K562 (cell line): ENCODE measurements around the gene PBXIP1.

Experiments used
- CC2D1A ChIP-seq: fragments of 450-650 bp; IDR thresholded peaks from 2 replicates; pipeline ENCODE4 v1.6.1; 2017; ENCODE audit warnings: mild to moderate bottlenecking
- GABPB1 ChIP-seq: sonication (generic); formaldehyde crosslinking; IDR thresholded peaks from 2 replicates; pipeline ENCODE4 v1.8.0; 2022; ENCODE audit warnings: mild to moderate bottlenecking, missing genetic modification reagents
- NFE2 ChIP-seq: IDR thresholded peaks from 2 replicates; pipeline ENCODE4 v1.6.1; 2014; ENCODE audit warnings: antibody characterized with exemption, low read depth
- NFIC ChIP-seq: fragments of 450-650 bp; IDR thresholded peaks from 2 replicates; pipeline ENCODE4 v1.6.1; 2017; ENCODE audit warnings: mild to moderate bottlenecking, inconsistent platforms
- NR2C1 ChIP-seq, 2 experiments: fragments of 450-650 bp; IDR thresholded peaks; 2 replicates each; pipeline ENCODE4 v1.6.1; 2017; ENCODE audit warnings: mild to moderate bottlenecking in 2 of 2, antibody characterized with exemption in 1 of 2, inconsistent platforms in 1 of 2, missing compliant biosample characterization in 1 of 2, missing genetic modification characterization in 1 of 2
- NR3C1 ChIP-seq: sonication (generic); formaldehyde crosslinking; IDR thresholded peaks from 2 replicates; pipeline ENCODE4 v1.8.1; 2022; ENCODE audit warnings: missing genetic modification reagents
- POLR2A ChIP-seq: fragments of 450-650 bp; conservative IDR thresholded peaks from 2 replicates; pipeline ENCODE4 v1.6.1; 2016
- SMARCA4 ChIP-seq: fragments of 450-650 bp; IDR thresholded peaks from 2 replicates; pipeline ENCODE4 v1.6.1; 2016
- SPI1 ChIP-seq: IDR thresholded peaks from 2 replicates; pipeline ENCODE4 v1.6.1; 2011; ENCODE audit warnings: low read depth, low read length, control low read depth, borderline replicate concordance
- ZNF232 ChIP-seq: sonication (generic); formaldehyde crosslinking; IDR thresholded peaks from 2 replicates; pipeline ENCODE4 v1.8.0; 2022; ENCODE audit warnings: mild to moderate bottlenecking, missing genetic modification reagents
- ZNF57 ChIP-seq: fragments of 450-650 bp; formaldehyde crosslinking; IDR thresholded peaks from 2 replicates; pipeline ENCODE4 v1.4.0; 2020; ENCODE audit warnings: mild to moderate bottlenecking, moderate library complexity
- ZSCAN29 ChIP-seq: fragments of 450-650 bp; IDR thresholded peaks from 2 replicates; pipeline ENCODE4 v1.6.1; 2017
- TF ChIP-seq, protein P1 (sequence below), 2 experiments: fragments of 450-650 bp; formaldehyde crosslinking in 1 of 2; IDR thresholded peaks; 2 replicates each; pipeline versions ENCODE4 v1.4.0 to v1.6.1; 2014 to 2020; ENCODE audit warnings: mild to moderate bottlenecking in 2 of 2, borderline replicate concordance in 1 of 2, low read depth in 1 of 2
- TF ChIP-seq, protein P2 (sequence below), 3 experiments: IDR thresholded peaks in 2 of 3; conservative IDR thresholded peaks in 1 of 3; 2 replicates each; pipeline ENCODE4 v1.5.1; 2011 to 2012; ENCODE audit warnings: low read length in 3 of 3, mild to moderate bottlenecking in 3 of 3, control low read depth in 2 of 3, improper control_type of control experiment in 1 of 3, inconsistent platforms in 1 of 3, low read depth in 1 of 3, mixed read lengths in 1 of 3, moderate library complexity in 1 of 3; ENCODE audit not compliant: insufficient read depth in 2 of 3

DNA sequence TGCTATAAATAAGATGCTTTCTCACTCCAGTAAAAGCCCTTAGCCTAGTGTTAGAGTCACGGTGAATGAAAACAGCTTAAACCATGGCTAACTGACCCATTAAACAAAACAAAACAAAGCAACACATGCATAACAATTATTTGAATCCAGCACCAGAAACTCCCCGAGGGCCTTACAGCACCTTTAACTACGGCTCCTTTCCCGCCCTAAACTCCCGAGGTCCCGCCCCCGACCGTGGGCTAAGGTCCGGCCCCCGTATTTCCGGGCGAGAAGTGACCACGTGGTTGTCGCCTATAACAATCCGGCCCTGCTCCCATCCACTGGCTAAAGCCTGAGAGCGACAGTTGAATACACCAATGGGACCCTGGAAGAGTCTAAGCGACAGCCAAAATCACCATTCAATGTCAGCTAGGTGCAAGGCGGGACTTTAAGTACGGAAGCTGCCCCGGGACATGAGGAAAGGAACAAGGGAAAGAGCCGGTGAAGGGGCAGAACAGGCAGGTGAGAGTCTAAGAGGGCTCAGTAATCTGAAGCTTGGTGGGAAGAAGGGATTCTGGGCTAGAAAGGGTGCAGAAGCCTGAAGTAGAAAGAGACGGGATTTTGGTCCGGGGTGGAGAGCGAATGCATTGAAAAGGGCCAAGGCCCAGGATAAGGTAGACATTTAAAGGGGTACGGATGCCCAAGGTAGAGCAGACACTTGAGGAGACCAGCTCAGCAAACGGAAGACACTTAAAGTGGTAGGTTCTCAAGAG lies 27.2 kb upstream of the PBXIP1 start, which contains the start of gene FLAD1:
- TF ChIP-seq POLR2A (peak; percentile 95), NFIC (no peak), SPI1 (0 out of 2 replicates have a peak, but pooled peaks have one; percentile 48), CC2D1A (peak; percentile 12; the same call in 1 of the 2 replicates), ZSCAN29 (no peak; the same call in 1 of the 2 replicates), ZNF57 (0 out of 2 replicates have a peak, but pooled peaks have one; percentile 48), NR3C1 (no peak), GABPB1 (peak; percentile 95), SMARCA4 (no peak; the same call in 1 of the 2 replicates), NR2C1 (IDR thresholded peaks at IDR 0.05) (peak; percentile 42; the same call in 1 of the 2 replicates), NR2C1 (tag; IDR thresholded peaks at IDR 0.05) (no peak), ZNF232 (CRISPR knock-in tag) (no peak), NFE2 (no peak)
- TF ChIP-seq, protein P1, sequence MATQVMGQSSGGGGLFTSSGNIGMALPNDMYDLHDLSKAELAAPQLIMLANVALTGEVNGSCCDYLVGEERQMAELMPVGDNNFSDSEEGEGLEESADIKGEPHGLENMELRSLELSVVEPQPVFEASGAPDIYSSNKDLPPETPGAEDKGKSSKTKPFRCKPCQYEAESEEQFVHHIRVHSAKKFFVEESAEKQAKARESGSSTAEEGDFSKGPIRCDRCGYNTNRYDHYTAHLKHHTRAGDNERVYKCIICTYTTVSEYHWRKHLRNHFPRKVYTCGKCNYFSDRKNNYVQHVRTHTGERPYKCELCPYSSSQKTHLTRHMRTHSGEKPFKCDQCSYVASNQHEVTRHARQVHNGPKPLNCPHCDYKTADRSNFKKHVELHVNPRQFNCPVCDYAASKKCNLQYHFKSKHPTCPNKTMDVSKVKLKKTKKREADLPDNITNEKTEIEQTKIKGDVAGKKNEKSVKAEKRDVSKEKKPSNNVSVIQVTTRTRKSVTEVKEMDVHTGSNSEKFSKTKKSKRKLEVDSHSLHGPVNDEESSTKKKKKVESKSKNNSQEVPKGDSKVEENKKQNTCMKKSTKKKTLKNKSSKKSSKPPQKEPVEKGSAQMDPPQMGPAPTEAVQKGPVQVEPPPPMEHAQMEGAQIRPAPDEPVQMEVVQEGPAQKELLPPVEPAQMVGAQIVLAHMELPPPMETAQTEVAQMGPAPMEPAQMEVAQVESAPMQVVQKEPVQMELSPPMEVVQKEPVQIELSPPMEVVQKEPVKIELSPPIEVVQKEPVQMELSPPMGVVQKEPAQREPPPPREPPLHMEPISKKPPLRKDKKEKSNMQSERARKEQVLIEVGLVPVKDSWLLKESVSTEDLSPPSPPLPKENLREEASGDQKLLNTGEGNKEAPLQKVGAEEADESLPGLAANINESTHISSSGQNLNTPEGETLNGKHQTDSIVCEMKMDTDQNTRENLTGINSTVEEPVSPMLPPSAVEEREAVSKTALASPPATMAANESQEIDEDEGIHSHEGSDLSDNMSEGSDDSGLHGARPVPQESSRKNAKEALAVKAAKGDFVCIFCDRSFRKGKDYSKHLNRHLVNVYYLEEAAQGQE (IDR thresholded peaks at IDR 0.05; ENCODE audit: borderline replicate concordance), result peak; percentile 58
- TF ChIP-seq, protein P1 (CRISPR knock-in tag; IDR thresholded peaks at IDR 0.05; ENCODE audit: low read depth), result no peak
- TF ChIP-seq, protein P2, sequence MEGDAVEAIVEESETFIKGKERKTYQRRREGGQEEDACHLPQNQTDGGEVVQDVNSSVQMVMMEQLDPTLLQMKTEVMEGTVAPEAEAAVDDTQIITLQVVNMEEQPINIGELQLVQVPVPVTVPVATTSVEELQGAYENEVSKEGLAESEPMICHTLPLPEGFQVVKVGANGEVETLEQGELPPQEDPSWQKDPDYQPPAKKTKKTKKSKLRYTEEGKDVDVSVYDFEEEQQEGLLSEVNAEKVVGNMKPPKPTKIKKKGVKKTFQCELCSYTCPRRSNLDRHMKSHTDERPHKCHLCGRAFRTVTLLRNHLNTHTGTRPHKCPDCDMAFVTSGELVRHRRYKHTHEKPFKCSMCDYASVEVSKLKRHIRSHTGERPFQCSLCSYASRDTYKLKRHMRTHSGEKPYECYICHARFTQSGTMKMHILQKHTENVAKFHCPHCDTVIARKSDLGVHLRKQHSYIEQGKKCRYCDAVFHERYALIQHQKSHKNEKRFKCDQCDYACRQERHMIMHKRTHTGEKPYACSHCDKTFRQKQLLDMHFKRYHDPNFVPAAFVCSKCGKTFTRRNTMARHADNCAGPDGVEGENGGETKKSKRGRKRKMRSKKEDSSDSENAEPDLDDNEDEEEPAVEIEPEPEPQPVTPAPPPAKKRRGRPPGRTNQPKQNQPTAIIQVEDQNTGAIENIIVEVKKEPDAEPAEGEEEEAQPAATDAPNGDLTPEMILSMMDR (IDR thresholded peaks at IDR 0.05 in 2 of 3, conservative IDR thresholded peaks at IDR 0.05 in 1 of 3; ENCODE audit: insufficient read depth in 2 of 3, low read depth in 1 of 3, low read length in 3 of 3), result 0 out of 6 replicates have a peak, but pooled peaks of 1 of the 3 experiments have one; percentile 6
